GM21619 (cell line): ENCODE measurements around the gene SORCS3.

Source experiments
- ATAC-seq: cut with Tn5 transposase; IDR thresholded peaks from one replicate; pipeline ENCODE4 v1.9.1; 2021; ENCODE audit not compliant: unreplicated experiment

The SORCS3 gene

DNA sequence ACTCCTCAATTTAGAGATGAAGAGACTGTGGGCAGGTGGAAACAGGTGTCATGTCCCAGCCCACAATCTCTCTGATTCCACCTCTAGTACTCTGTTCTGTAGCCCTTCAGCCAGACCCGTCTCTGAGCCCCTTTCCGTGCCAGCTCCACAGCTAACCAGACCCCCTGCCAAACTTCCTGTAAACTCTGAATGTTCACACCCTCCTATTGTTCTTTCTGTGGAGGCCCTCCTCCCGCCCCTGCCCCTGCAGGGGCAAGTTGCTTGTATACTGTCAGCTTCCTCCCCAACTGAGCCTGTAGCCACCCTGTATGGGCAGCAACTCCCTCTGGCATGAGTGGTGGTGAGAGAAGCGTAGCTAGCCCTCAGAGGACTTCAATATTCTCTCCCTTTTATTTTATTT, 520.7 kb downstream of the SORCS3 start:
- ATAC-seq: no peak

DNA sequence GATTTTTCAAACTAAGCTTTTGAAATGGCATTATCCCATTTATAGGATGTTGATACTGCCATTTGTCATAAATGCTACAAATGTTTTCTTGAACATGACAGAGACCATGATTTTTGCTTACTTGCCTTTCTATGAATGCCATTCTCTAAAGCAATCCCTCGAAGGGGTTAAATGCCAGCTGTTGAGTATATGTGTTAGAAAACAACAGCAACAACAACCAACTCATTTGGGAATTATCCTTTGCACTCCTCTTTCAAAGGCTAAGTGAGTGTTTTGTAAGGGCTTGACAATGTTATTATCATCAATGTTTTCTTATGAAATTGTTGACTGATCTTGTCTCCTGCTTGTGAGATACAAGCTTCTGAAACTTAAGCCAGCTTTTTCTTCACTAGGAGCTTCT, 529.4 kb downstream of the SORCS3 start:
- ATAC-seq: no peak

DNA sequence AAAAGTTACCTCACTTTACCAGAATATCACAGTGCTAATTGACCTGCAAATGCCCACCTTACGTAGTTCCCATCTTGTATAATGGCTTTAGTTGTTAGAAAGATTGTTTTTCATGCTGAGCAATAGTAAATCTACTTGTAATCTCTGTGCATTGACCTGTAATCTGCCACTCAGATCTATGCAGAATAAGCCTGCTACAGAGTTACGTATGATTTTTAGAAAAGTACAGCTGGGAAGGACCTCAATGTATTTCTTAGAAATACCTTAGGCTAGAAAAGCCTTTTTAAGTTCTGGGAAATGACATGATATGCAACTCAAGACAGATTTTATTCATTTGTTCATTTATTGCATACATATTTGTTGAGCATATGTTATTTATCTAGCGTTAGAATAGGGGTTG, 530.9 kb downstream of the SORCS3 start:
- ATAC-seq: no peak

DNA sequence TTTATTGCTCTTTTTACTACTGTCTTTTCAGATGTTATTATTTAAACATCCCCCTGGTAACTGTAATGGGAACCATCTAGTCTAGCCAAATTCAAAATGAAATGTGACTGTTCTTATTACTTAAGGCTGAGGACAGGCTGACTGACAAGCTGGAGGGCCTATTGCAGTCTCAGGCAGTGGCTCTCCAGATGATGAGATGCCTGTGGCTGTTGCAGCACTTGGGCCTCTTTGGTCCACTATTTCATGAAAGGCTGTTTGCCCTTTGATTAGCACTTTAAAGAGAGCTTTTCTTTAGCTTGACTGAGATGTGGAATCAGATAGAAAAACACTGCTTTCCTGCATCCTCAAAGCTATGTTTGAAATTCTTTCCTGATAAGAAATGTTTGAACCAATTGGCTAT, 540.5 kb downstream of the SORCS3 start:
- no peak for ATAC-seq

DNA sequence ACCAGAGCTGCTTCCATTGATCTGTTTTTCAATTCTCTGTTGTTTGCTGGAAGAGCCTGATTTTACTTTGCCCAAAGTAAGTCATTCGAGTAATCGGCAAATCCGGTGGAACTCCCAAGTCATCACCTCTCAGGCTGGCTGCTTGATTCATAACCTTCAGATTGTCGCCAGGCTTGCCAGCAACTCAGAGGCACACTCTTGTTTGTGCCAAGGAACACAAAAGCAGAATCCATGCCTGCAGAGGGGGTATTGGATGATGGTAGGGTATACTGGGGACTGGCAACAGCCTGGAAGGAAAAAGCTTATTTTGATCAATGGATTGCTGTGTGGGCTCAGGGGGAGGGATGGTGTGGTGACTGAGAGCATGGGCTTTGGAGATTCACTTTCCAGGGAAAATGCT, 542.4 kb downstream of the SORCS3 start:
- no peak for ATAC-seq

DNA sequence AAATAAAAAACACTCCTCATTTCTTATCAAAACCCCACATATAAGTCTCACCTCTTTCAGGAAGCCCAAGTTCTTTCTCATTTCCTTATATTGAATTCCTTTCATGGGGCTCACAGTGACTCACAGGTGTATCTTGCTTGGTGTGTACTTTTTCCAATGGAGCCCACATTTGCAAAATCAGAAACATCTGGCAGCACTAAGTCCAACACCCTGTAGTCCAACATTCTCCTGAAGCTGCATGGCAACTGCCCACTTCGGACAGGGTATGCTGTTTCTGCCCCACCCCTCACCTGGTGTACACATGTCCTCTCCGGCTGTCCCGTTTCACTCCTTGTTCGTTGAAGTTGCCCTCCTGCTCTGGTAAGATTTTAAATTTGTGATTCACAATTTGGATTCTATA, 544.1 kb downstream of the SORCS3 start:
- no peak for ATAC-seq

DNA sequence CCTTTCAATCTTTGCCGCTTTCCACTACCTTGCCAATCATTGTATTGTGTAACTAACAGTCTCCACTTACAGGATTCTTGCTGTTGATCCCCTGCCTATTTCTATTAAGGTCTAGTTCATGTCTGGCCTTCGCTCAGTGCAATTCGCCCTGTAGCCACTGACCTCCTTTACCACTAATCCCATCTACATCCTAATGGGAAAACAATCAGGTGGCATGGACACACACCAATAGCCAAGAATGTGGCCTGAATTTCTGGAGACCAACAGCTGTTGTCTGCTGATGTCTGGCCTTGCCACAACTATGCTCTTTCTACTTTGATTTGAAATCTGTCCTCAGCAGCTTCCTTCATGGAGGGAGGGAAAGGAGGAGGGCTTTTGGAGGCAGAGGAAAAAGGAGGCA, 546.2 kb downstream of the SORCS3 start:
- ATAC-seq: no peak

DNA sequence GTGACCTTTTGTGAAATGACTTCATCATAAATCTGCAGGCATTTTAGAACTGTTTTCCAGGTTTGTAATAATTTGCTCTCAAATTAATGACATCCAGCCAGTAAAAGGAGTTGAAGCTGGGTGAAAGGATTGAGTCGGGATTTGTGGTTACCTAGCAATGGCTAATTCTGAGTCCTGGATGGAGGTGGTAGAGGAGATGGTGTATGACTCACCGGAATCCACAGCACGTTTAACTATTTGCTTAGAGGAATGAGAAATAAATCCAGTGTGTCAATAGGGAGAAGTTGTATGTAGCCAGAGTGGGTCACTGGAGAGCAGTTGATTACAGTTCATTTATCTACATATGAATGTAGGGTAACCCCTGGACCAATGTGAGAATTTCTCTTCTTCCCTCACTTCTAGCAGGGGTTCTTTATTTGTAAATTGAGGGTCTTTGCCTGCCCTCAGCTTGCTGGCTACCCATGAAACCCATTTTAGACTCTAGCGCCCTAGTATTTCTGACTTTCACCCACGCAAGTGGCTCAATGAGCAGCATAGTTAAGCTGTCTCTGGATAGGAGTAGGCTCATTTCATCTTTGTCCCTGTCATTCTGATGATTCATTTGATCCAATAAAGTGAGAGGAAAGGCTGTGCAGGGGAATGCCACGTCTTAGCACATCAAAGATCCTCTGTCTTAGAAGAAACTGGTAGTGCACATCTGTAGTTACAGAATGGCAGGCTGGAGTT, 547.8 kb downstream of the SORCS3 start:
- ATAC-seq: no peak

DNA sequence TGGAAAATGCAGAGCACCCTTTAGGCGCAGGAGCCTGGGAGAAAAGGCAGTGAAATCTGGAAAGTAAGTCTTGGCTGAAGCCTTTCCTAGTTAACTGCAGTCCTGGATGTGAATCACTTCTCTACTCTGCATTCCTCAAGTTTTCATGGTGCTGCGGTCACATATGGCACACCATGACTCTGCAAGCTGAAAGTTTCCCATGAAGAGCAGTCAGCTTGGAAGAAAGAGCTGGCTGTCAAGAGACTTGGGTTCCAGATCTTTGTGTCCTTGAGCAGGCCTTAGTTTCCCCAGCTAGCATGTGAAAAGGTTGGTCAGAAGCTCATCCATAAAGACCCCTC, 548.3 kb downstream of the SORCS3 start:
- ATAC-seq: no peak

DNA sequence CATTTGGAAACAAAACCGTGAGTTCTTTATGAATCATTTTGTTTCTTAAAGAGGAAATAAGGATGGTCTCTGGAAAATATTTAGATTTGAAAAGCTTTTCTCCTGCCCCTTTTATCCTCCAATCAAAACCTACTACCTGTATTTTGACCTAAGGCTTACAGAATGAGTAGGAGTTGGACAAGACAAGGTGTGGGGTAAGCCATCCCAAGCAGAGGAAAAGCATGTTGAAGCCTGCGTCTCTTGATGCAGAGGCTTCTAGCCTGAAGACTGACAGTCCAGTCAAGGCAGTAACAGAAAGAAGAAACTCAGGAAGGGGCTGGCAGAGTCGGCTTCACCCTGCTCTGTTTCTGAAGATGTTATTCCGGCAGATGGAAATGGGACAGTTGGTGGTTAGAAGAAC, 551.1 kb downstream of the SORCS3 start:
- no peak for ATAC-seq

DNA sequence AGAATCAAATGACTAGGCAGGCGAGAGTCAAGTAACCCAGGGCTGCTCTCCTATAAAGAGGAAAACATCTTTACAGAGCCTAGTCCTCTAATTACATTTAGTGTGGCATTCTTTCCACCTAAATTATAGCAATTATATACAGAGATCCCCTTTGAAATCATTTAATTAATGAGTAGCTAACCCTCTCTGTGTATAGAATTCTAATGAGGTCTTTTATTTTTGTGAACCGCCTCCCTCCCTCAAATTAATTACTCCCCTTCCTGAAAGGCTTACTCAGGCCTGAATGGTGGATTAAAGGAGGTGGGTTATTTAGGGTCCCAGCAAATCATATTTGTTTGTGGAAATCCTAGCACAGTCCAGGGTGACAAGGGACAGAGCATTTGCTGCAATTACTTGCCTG, 551.8 kb downstream of the SORCS3 start:
- no peak for ATAC-seq

DNA sequence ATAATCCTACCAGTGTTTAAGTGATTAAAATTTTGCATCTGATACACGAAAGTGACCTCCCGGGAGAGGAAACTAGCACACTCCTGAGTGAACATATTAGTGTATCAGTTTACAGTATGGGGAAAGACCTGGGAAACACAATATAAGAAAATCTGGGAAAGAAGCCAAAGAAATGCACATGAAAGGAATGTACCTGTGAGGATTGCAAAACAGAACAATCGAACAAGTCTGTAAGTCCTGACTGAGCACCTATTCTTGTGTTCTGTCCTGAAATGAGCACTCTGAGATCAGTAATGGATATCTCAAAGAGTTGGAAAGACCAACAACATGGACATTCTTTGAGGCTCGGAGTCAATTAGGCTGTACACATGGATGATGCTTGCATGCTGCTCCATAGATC, 554.7 kb downstream of the SORCS3 start:
- no peak for ATAC-seq

DNA sequence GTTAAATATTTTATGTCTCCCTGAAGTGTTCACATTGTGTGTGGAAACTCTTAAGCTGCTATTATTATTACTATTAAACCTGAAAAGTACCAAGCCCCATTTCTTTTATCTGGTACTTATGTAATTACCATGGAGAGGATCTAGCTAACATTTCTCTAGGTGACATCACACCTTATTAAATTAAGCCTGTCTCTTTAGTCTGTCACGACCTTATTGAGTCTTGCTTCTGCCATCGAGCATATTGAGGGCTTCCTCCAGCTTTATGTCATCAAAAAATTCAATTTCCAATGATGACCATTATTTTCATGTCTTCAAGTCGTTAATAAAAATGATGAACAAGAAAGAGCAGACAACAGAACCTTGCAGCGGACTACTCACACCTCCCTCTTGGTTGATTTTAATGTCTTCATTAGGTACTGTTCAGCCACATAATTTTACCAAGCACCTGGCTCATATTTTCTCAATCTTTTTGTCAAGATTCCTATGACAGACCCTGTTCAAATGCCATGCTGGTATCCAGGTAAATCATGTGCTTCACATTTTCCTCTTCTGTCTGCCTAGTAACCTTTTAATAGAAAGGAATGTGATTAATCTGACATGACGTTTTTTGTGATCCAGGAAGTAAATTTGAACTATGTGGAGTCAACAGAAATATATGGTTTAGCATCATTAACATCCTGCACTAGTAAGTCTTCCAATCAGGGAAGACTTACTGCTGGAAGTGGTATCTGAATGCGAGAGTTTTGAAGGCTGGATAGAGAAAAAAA, 556.7 kb downstream of the SORCS3 start:
- ATAC-seq: no peak

DNA sequence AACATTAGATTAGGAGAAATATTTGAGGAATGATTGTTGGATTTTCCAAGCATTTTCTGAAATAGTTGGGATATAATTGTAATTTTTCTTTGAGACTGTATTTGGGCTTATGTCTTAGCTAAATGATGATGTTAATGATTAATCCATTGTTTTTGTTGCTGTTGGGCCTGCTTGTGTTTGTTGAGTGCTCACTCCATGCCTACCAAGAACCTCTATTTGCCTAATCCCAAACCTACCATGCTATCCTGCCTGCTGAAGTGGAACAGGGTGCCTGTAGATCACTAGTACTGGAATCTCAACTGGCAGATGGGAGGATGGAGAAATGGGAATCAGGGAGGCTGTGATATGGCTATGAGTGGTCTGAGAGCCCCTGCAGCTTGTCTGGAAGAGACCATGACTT, 565.5 kb downstream of the SORCS3 start:
- ATAC-seq: no peak

DNA sequence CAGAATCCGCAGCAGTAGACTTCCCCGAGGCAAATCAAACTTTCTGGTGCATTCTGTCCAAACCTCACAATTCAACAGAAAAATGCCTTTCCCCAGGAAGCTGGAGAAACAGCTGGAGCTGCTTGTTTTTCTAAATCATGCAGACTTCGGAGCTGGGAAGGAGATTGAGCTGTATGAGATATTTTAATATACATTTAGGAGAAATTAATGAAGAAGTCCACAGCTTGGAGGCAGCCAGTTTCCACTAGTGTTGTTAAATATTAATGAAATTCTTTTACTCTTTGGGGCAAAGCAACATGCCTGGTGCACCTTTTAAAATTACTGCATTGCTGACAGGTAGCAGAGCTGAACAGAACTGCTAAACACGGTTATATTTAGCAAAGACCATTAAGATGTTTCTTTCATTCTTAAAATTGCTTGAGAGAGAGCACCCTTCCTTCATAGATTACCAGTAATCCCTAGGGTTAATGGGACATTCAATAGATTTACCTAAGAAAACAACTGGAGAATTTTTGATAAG, 566.4 kb downstream of the SORCS3 start:
- ATAC-seq: no peak

DNA sequence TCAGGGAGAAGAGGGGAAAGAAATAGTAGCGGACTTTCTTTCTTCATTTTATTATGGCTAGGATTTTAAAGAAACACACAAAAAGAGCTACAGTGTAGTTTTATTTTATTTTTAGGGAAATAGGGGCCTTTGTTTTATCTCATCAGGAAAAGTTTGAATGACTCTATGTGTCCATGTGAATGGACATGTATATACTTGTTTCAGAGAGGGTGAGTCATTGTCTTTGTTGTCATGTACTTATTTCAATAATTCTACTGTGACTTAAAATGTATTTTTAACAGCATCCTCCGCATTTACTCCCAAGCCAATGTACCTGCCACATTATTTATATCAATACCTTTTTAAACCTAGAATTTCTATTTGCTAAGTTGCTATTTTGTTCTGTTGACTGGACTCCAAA, 569.5 kb downstream of the SORCS3 start:
- ATAC-seq: no peak

DNA sequence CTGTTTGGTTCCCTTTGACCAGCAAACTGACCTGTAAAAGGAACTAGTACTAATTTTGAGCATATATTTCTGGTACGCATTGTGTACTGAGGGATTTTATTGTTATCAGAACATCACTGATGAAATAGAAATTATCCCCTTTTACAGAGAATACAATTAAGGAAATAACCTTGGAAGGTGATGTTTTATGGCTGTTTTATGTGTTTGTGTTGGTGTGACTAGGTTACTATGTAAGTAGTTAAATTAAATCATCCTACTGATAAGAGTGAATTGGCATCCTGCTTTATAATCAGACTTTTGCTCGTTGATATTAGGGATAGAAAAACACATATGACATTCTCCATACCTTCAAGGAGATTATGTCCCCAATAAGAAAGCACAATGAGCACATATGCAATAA, 596.6 kb downstream of the SORCS3 start:
- ATAC-seq: no peak

DNA sequence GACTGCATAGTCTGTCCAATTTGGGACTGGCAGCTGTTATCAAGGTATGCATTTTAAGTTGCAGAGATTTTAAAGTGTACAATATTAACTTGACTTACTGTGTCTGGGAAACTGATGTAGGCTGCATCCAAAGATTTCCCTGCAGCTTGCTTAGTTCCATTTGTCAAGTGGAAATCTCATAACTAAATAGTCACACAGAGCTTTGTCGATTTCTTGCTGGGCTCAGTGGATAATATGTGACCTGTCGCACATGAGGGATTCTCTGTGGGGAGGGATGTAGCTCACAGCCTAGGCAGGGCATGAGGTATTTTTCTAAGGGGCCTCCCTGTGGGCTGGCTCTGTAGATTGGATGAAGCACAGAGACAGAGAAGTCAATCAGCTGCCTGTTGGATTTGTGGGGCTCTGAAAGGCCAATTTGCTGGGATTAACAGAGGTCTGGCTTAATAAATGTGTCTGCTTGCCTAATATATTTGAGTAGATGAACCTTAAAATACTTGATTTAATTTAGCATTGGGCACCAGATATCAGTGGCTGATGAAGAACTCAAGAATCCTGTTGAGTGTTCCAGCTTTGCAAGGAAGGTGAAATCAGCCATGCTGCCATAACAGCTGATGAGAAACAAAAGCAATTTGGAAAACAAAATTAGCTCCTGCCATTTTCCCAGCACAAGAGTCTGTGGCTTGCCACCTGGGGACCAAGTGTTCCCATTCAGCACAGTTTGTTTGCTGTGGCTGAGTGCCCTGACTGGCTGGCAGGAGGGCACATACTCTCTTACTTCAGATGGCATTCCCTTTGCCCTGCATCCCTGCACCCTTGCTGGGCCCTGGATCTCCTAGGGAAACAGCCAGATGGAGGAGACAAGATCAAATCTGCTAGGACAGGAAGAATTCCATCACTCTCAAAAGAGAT, 598.5 kb downstream of the SORCS3 start:
- ATAC-seq: no peak

DNA sequence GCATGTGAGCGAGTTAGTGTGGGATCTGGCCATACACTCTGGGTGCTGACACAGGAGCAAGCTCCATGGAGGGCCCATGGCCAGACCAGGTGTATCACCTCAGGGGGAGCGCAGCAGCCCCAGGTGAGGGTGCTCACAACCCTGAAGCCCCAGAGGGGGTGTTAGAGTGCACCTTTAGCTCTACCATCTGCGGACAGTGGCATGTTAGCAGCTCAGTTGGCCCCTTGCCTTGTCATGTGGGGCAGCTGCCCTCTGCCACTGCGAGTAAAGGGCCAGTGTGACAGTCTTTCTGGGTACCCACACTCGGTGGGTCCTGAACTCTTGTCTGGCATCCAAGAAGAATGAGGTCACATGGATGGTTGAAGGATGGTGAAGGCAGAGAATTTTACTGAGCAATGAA, 600.2 kb downstream of the SORCS3 start:
- no peak for ATAC-seq

DNA sequence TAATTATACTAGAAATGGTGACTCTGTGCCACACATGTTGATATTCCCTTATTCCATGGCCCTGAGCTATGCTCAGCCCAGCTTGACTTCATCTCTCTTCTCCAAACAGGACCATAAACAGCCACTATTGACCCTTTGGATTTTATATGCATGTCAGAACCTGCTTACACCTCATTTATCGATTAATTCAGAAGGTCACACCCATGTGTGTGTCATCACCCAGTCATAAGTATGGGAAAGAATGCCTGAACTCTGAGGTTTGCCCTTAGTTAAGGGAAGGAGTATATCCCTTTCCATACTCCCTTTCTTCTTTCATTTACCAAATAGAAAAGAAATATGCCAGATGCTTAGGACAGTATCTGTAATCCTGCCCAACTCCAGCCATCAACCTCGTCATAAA, 602.3 kb downstream of the SORCS3 start:
- ATAC-seq: no peak

DNA sequence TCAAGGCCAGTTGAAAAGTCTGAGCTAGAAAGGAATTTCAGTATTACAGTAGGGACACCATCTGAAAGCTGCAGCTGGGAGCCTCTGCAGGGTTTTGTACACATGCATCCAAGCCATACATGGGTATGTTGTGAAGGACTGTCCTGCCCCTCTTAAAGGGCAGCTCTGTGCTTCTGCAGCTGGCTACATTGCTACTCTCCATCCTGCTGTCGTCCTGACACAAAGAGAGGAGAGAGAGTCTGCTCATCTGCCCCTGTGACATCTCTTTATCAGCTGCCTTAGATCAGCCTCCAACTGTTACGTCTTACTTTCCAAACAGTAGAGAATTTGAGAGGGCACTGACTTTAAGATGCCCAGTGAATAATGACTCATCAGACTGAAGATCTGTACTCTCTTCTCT, 602.7 kb downstream of the SORCS3 start:
- no peak for ATAC-seq
